Suprapubic skin (tissue), 4 donors: ENCODE results near the gene FAM111B.

Experiments used
- EP300 ChIP-seq: sonication (generic); formaldehyde crosslinking; IDR thresholded peaks from one replicate; pipeline ENCODE4 v1.6.1; 2017; ENCODE audit warnings: antibody characterized with exemption
- POLR2A ChIP-seq, 2 donors: fragments of 450-650 bp; IDR thresholded peaks; one replicate each; pipeline ENCODE4 v1.6.1; 2017; ENCODE audit warnings: antibody characterized with exemption in 2 of 2, mild to moderate bottlenecking in 2 of 2, moderate library complexity in 2 of 2
- POLR2AphosphoS5 ChIP-seq, 3 donors: sonication (generic); formaldehyde crosslinking; IDR thresholded peaks; one replicate each; pipeline ENCODE4 v1.6.1; 2017; ENCODE audit warnings: antibody characterized with exemption in 3 of 3
- TF ChIP-seq, protein P1 (sequence below), 2 donors: fragments of 200-600 bp in 1 of 2; fragments of 450-650 bp in 1 of 2; sonication (generic) in 1 of 2; IDR thresholded peaks; one replicate each; pipeline ENCODE4 v1.5.1; 2016 to 2019; ENCODE audit warnings: antibody characterized with exemption in 2 of 2, mild to moderate bottlenecking in 1 of 2, moderate library complexity in 1 of 2

DNA sequence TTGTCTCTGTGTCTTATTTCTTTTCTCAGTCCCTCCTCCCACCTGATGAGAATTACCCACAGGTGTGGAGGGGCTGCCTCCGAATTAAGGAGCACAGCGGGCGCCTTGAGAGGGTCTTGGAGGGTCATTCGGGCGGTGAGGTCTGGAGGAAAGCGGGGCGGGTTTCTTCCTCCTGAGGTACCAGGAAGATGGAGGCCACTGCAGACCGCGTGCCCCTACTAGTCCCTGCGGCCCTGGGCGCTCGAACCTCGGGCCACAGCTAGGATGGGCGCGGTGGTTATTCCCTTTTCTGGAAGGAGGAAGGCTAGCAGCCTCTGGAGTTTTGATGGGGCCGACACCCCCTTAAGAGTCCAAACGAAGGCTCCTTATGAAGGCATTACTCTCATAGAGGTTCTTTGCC lies 30.2 kb downstream of the FAM111B start:
- no peak for TF ChIP-seq POLR2A (IDR thresholded peaks at IDR 0.05)
- no peak for TF ChIP-seq POLR2AphosphoS5 (IDR thresholded peaks at IDR 0.05)
- no peak for TF ChIP-seq EP300
- TF ChIP-seq, protein P1, sequence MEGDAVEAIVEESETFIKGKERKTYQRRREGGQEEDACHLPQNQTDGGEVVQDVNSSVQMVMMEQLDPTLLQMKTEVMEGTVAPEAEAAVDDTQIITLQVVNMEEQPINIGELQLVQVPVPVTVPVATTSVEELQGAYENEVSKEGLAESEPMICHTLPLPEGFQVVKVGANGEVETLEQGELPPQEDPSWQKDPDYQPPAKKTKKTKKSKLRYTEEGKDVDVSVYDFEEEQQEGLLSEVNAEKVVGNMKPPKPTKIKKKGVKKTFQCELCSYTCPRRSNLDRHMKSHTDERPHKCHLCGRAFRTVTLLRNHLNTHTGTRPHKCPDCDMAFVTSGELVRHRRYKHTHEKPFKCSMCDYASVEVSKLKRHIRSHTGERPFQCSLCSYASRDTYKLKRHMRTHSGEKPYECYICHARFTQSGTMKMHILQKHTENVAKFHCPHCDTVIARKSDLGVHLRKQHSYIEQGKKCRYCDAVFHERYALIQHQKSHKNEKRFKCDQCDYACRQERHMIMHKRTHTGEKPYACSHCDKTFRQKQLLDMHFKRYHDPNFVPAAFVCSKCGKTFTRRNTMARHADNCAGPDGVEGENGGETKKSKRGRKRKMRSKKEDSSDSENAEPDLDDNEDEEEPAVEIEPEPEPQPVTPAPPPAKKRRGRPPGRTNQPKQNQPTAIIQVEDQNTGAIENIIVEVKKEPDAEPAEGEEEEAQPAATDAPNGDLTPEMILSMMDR (IDR thresholded peaks at IDR 0.05) = no peak
